22Rv1 (cell line): ENCODE data around the gene OSBPL3.

ENCODE experiments used
- ZFX ChIP-seq: fragments of 450-650 bp; IDR thresholded peaks from 2 replicates; pipeline ENCODE4 v1.6.1; 2017; ENCODE audit warnings: antibody characterized with exemption, borderline replicate concordance
- TF ChIP-seq, protein P1 (sequence below): fragments of 450-650 bp; IDR thresholded peaks from 2 replicates; pipeline ENCODE4 v1.5.1; 2017; ENCODE audit warnings: mild to moderate bottlenecking

DNA sequence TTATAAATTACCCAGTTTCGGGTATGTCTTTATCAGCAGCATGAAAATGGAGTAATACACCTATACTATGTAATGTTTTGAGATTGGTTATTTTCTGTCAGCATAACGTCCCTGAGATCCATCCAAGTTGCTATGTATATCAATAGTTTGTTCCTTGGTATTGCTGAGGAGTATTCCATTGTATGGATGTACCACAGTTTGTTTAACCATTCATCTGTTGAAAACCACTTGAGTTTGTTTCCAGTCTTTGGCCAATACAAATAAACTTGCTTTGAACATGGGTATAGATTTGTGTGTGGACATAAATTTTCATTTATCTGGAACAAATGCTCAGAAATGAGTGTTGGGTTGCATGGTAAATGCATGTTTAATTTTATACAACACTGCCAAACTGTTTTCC, 119.4 kb downstream of the OSBPL3 start:
- TF ChIP-seq, protein P1, sequence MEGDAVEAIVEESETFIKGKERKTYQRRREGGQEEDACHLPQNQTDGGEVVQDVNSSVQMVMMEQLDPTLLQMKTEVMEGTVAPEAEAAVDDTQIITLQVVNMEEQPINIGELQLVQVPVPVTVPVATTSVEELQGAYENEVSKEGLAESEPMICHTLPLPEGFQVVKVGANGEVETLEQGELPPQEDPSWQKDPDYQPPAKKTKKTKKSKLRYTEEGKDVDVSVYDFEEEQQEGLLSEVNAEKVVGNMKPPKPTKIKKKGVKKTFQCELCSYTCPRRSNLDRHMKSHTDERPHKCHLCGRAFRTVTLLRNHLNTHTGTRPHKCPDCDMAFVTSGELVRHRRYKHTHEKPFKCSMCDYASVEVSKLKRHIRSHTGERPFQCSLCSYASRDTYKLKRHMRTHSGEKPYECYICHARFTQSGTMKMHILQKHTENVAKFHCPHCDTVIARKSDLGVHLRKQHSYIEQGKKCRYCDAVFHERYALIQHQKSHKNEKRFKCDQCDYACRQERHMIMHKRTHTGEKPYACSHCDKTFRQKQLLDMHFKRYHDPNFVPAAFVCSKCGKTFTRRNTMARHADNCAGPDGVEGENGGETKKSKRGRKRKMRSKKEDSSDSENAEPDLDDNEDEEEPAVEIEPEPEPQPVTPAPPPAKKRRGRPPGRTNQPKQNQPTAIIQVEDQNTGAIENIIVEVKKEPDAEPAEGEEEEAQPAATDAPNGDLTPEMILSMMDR = no peak
- TF ChIP-seq ZFX = no peak
